Measurements from ENCODE around the gene C19orf47. TPM values are rescaled to one million over a fixed set of nuclear protein-coding genes. Genes with fewer than 3 reads are reported as not detected.

The C19orf47 gene, protein sequence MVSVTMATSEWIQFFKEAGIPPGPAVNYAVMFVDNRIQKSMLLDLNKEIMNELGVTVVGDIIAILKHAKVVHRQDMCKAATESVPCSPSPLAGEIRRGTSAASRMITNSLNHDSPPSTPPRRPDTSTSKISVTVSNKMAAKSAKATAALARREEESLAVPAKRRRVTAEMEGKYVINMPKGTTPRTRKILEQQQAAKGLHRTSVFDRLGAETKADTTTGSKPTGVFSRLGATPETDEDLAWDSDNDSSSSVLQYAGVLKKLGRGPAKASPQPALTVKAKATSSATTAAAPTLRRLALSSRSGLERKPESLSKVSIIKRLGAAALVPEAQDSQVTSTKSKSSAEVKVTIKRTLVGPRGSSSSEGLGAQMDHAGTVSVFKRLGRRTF
- 11.6 and 41.7 TPM in 2 replicates for total RNA-seq (2014; rRNA removed; shearing (Covaris generic))

DNA sequence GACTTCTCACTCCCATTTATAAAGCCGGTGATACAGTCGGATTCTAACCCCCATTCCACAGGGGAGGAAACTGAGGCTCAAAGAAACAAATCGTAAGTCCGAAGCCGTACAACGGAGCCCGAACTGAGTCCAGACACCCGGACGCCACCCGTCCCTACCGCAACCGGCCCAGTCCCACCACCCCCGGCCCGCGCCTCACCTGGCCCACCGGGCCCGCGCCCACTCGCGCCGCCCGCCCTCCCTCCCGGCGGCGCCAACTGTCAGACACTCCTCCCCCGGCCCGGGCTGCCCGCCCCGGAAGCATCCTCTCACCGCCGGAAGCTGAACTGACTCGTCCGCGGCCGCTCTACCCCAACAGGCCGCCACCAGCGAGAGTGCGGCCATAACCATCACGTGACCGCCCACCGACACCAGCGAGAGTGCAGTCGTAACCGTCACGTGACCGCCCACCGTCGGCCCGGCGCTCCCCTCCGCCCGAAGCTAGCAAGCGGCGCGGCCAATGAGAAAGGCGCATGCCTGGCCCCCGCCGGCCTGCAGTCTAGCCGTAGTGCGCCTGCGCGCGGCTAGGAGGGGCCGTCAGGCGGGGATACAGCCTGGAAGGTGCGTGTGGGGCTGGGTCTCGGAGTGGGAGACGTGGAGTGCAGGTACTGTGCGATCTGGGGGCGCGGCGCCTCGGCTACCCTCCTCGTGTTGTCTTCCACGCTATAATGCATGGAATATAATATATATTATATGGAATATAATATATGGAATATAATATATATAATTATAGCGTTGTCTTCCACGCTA lies at the start of gene C19orf47, which contains the start of gene PLD3:
TSS of gene C19orf47 (minus strand) at position 273 of the 789 bp plus-strand sequence. CDS start 6,540 bp downstream, outside the sequence.
TSS of gene PLD3 (plus strand) at position 571 of the 789 bp plus-strand sequence. CDS start 17,789 bp downstream, outside the sequence.
- H3K36me3 ChIP-seq, result peaks cover 3% of the 10 kb centered on the region; the same call in 1 of the 2 replicates
- H3K9me3 ChIP-seq (replicated peaks), result no peaks in the 10 kb centered on the region
- H3K4me1 ChIP-seq (replicated peaks), result peaks cover 7% of the 10 kb centered on the region
- peak within 1 kb of the TSS; percentile 22 for H3K27ac ChIP-seq
- H3K27me3 ChIP-seq (replicated peaks), result no peaks in the 10 kb centered on the region
- H3K4me3 ChIP-seq, result peak within 1 kb of the TSS; percentile 56
- DNase-seq (ENCODE audit: low read depth in 1 of 2, low spot score in 2 of 2), result peak; percentile 98 to 99

DNA sequence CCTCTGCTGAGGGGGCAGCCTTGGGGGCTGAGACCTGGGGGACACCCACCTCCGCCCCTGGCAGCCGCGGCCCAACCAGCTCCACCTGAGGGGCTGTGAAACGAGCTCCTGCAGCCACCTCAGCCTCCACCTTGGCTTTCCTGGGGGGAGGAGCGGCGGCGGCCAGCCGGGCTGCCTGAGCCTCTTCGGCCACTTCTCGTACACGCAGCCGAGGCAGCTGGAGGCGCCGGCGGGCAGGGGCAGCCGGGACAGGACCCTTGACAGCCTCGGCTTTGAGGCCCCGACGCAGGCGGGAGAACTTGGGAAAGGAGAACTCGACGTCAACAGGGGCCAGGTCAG lies 49.3 kb upstream of the C19orf47 start:
- DNase-seq (ENCODE audit: low read depth in 1 of 2, low spot score in 2 of 2), result no peak
- Histone ChIP-seq H3K9me3 (replicated peaks) (no peaks in the 10 kb centered on the region), H3K27ac (no peak overlapping the region), H3K4me1 (replicated peaks) (no peaks in the 10 kb centered on the region), H3K27me3 (replicated peaks) (no peaks in the 10 kb centered on the region), H3K36me3 (no peaks in the 10 kb centered on the region), H3K4me3 (no peak overlapping the region)

DNA sequence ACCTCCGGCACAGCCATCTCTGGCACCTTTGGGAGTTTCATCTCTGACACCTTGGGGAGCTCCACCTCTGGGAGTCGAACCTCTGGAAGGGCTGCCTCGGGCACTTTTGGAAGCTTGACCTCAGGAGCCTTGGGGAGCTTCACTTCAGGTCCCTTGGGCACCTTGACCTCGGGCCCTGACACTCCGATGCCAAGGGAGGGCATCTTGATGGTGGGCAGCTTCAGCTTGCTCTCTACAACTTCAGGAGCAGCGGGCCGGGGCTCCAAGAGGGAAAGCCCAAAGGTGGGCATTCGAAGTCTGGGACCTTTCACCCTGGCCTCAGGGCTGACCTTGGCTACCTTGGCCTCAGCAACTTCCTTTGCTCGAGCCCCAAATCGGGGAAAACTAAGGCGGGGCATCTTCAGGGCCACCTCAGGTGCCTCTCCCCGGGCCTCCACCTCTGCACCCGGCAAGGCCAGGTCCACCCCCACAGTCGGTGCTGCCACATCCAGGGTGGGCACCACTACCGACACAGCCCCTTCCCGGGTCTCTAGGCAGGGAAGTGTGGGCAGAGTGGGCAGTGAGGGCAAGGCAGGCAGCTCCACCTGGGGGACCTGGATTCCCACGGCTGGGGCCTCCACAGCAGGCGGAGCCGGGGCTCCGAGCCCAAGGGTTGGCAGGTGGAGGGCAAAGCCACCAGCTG lies 48.8 kb upstream of the C19orf47 start:
- no peaks in the 10 kb centered on the region for H3K9me3 ChIP-seq (replicated peaks)
- H3K27ac ChIP-seq, result no peak overlapping the region
- no peak for DNase-seq (ENCODE audit: low read depth in 1 of 2, low spot score in 2 of 2)
- no peak overlapping the region for H3K4me3 ChIP-seq
- no peaks in the 10 kb centered on the region for H3K27me3 ChIP-seq (replicated peaks)
- no peaks in the 10 kb centered on the region for H3K4me1 ChIP-seq (replicated peaks)
- no peaks in the 10 kb centered on the region for H3K36me3 ChIP-seq

- Histone ChIP-seq H3K4me1 (replicated peaks) (no peaks in the 10 kb centered on the region), H3K27ac (no peak overlapping the region), H3K9me3 (replicated peaks) (no peaks in the 10 kb centered on the region), H3K4me3 (no peak overlapping the region), H3K36me3 (no peaks in the 10 kb centered on the region), H3K27me3 (replicated peaks) (no peaks in the 10 kb centered on the region)
- no peak for DNase-seq (ENCODE audit: low read depth in 1 of 2, low spot score in 2 of 2)
Measured at GRCh38 chr19:40395956-40396355, 47.8 kb upstream of the C19orf47 start.

DNA sequence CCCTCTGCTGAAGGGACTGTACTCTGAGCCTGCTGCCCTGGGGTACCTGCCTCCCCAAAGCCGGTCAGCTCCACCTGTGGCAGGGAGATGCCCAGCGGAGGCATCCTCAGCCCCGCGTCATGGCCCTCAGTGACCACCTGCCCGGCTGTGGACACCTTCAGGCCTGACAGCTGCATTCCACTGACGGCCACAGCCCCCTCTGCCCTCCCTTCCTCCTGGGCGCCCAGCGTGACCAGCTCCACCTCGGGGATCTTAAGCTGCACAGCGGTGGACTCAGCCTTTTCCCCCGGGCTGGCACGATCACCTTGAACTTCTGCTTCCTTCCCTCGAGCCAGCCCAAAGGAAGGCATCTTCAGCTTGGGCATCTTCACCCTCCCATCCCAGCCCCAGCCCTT lies 46.6 kb upstream of the C19orf47 start:
- no peaks in the 10 kb centered on the region for H3K4me1 ChIP-seq (replicated peaks)
- H3K4me3 ChIP-seq, result no peak overlapping the region
- H3K27ac ChIP-seq, result no peak overlapping the region
- H3K27me3 ChIP-seq (replicated peaks), result no peaks in the 10 kb centered on the region
- H3K36me3 ChIP-seq, result no peaks in the 10 kb centered on the region
- DNase-seq (ENCODE audit: low read depth in 1 of 2, low spot score in 2 of 2), result no peak
- no peaks in the 10 kb centered on the region for H3K9me3 ChIP-seq (replicated peaks)

- H3K27ac ChIP-seq, result no peak overlapping the region
- no peak overlapping the region for H3K4me3 ChIP-seq
- H3K36me3 ChIP-seq, result no peaks in the 10 kb centered on the region
- DNase-seq (ENCODE audit: low read depth in 1 of 2, low spot score in 2 of 2), result no peak
- H3K9me3 ChIP-seq (replicated peaks), result no peaks in the 10 kb centered on the region
- H3K27me3 ChIP-seq (replicated peaks), result no peaks in the 10 kb centered on the region
- H3K4me1 ChIP-seq (replicated peaks), result no peaks in the 10 kb centered on the region
Measured at GRCh38 chr19:40393894-40394815, 46.0 kb upstream of the C19orf47 start.

DNA sequence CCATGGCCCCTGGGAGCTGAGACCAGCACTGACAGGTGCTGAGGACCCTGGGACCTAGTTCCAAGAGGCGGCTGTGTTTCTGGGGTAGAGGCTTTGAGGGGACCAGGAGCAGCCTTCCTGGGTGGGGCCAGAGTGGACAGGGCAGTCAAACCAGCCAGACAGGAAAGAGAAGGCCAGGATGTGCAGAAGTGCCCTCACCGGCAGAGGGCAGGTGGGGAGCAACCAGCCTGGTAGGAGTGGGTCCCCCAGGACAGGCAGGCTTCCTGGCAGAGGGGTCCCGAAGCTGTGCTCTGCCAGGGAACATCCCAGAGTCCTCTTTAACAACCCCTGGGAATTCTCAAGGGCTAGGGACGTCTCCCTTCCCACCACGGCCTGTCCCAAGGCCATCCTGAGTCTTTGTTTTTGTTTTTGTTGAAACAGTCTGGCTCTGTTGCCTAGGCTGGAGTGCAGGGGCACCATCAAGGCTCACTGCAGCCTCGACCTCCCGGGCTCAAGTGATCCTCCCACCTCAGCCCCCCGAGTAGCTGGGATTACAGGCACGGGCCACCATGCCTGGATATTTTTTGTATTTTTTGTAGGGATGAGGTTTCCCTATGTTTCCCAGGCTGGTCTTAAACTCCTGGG lies 44.8 kb upstream of the C19orf47 start:
- Histone ChIP-seq H3K27ac (no peak overlapping the region), H3K27me3 (replicated peaks) (no peaks in the 10 kb centered on the region), H3K4me1 (replicated peaks) (no peaks in the 10 kb centered on the region), H3K4me3 (no peak overlapping the region), H3K36me3 (no peaks in the 10 kb centered on the region), H3K9me3 (replicated peaks) (no peaks in the 10 kb centered on the region)
- DNase-seq (ENCODE audit: low read depth in 1 of 2, low spot score in 2 of 2), result no peak

DNA sequence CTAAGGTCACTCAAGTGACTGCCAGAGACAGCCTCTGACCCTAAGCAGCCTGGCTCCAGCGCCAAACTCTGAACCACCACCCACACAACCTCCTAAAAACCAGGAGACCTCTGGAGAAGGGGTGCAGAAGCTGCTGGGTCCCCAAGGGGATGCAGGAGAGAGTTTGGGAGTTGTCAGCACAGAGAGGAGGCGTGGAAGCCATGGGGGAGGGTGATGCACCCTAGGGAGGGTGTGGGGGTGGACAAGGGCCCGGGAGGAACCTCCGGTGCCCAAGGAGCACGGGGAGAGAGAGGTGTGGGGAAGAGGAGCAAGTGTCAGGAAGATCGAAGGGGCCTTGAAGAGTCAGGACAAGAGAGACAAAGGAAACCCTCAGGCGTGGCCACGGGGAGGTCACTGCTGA lies 43.9 kb upstream of the C19orf47 start:
- Histone ChIP-seq H3K9me3 (replicated peaks) (no peaks in the 10 kb centered on the region), H3K27me3 (replicated peaks) (no peaks in the 10 kb centered on the region), H3K4me1 (replicated peaks) (no peaks in the 10 kb centered on the region), H3K4me3 (no peak overlapping the region), H3K36me3 (no peaks in the 10 kb centered on the region), H3K27ac (no peak overlapping the region)
- DNase-seq (ENCODE audit: low read depth in 1 of 2, low spot score in 2 of 2), result no peak

- no peak for DNase-seq (ENCODE audit: low read depth in 1 of 2, low spot score in 2 of 2)
- no peak within 1 kb of the TSS for H3K4me3 ChIP-seq
Measured at GRCh38 chr19:40390084-40390742, 42.0 kb upstream of the C19orf47 start, which contains the start of gene HIPK4. TSS of gene HIPK4 (minus strand) at chr19:40390181. CDS start at chr19:40389902, 279 bp downstream.

GRCh38 chr19:40389404-40390083 lies 41.3 kb upstream of the C19orf47 start:
- Histone ChIP-seq H3K4me1 (replicated peaks) (no peaks in the 10 kb centered on the region), H3K36me3 (no peaks in the 10 kb centered on the region), H3K27me3 (replicated peaks) (no peaks in the 10 kb centered on the region), H3K4me3 (no peak overlapping the region), H3K27ac (no peak overlapping the region), H3K9me3 (replicated peaks) (no peaks in the 10 kb centered on the region)
- DNase-seq (ENCODE audit: low read depth in 1 of 2, low spot score in 2 of 2), result no peak

More at GRCh38 chr19:40390084-40390742, 42.0 kb upstream of the C19orf47 start, which contains the start of gene HIPK4:
- no peaks in the 10 kb centered on the region for H3K4me1 ChIP-seq (replicated peaks)
- H3K9me3 ChIP-seq (replicated peaks), result no peaks in the 10 kb centered on the region
- H3K36me3 ChIP-seq, result no peaks in the 10 kb centered on the region
- H3K27ac ChIP-seq, result no peak within 1 kb of the TSS
- no peaks in the 10 kb centered on the region for H3K27me3 ChIP-seq (replicated peaks)

GRCh38 chr19:40388481-40388880 lies 40.3 kb upstream of the C19orf47 start:
- Histone ChIP-seq H3K4me1 (replicated peaks) (no peaks in the 10 kb centered on the region), H3K4me3 (no peak overlapping the region), H3K9me3 (replicated peaks) (no peaks in the 10 kb centered on the region), H3K27me3 (replicated peaks) (no peaks in the 10 kb centered on the region), H3K27ac (no peak overlapping the region), H3K36me3 (no peaks in the 10 kb centered on the region)
- no peak for DNase-seq (ENCODE audit: low read depth in 1 of 2, low spot score in 2 of 2)

GRCh38 chr19:40387155-40387554 lies 39.0 kb upstream of the C19orf47 start:
- no peaks in the 10 kb centered on the region for H3K27me3 ChIP-seq (replicated peaks)
- H3K27ac ChIP-seq, result no peak overlapping the region
- DNase-seq (ENCODE audit: low read depth in 1 of 2, low spot score in 2 of 2), result no peak
- no peaks in the 10 kb centered on the region for H3K36me3 ChIP-seq
- H3K4me3 ChIP-seq, result no peak overlapping the region
- no peaks in the 10 kb centered on the region for H3K4me1 ChIP-seq (replicated peaks)
- no peaks in the 10 kb centered on the region for H3K9me3 ChIP-seq (replicated peaks)
